GM10248 (cell line): ENCODE results near the gene CD101.

ENCODE experiments used
- CTCF ChIA-PET: fragments of 300-600 bp; sonication (Branson Sonifier 250); formaldehyde crosslinking; extraction: SDS; loops from one replicate; lab custom pipeline; 2021; ENCODE audit warnings: antibody characterized with exemption; lab: Yijun Ruan, JAX
- POLR2A ChIA-PET: fragments of 350-650 bp; sonication (Branson Sonifier 250); formaldehyde crosslinking; extraction: SDS; loops from one replicate; lab custom pipeline; 2020; ENCODE audit warnings: antibody characterized with exemption; lab: Yijun Ruan, JAX
- DNase-seq: peaks from one replicate; pipeline ENCODE4 v3.0.0; 2012; ENCODE audit errors: extremely low spot score
- TF ChIP-seq, protein P1 (sequence below): IDR thresholded peaks from 2 replicates; pipeline ENCODE4 v1.5.1; 2012; ENCODE audit warnings: mild to moderate bottlenecking, low read depth; ENCODE audit errors: extremely low read depth, missing control alignments, control extremely low read depth

The CD101 gene

DNA sequence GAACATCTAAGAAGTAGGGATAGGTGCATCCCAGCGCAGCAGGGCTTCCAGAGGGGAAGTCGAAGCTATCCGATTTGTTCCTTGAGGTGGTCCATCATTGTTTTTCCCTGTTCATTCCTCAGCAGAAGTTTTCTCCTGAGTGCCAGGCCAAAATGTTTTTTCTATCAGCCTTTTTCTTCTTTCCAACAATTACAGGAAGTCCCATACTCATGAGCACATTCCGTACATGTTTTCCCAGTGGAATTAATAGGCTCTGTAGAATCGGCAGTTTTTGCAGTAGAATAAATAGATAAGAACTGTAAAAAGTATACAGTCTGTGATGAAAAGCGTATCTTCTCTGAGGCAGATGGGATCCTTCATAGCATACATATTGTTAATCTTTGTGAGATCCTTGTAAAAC lies 24.8 kb downstream of the CD101 start:
- POLR2A ChIA-PET = no interaction called here
- TF ChIP-seq, protein P1, sequence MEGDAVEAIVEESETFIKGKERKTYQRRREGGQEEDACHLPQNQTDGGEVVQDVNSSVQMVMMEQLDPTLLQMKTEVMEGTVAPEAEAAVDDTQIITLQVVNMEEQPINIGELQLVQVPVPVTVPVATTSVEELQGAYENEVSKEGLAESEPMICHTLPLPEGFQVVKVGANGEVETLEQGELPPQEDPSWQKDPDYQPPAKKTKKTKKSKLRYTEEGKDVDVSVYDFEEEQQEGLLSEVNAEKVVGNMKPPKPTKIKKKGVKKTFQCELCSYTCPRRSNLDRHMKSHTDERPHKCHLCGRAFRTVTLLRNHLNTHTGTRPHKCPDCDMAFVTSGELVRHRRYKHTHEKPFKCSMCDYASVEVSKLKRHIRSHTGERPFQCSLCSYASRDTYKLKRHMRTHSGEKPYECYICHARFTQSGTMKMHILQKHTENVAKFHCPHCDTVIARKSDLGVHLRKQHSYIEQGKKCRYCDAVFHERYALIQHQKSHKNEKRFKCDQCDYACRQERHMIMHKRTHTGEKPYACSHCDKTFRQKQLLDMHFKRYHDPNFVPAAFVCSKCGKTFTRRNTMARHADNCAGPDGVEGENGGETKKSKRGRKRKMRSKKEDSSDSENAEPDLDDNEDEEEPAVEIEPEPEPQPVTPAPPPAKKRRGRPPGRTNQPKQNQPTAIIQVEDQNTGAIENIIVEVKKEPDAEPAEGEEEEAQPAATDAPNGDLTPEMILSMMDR = no peak
- no peak for DNase-seq
- CTCF ChIA-PET = interaction anchor here (1.3 kb wide), 1 partner anchor 16 kb away, joined by 3 read pairs; no protein-coding TSS in a partner anchor

DNA sequence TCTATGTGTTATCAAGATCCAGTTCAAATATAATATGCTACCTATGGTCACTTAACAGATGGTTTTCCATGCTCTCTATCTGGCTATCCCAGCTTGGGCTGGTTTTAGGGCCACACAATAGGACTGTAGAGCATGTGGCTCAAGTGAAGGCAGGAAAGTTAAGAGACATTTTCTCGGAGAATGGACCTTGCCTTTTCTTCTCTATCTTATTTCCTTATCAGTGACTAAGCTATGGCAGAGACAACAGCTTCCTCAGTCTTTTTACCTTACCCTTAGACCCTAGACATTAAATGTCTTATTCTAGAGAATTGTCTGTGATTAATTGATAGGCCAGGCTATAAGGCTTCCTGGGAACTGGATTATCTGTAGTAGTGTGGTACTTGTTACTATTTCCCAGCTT lies 28.1 kb downstream of the CD101 start:
- CTCF ChIA-PET = no interaction called here
- TF ChIP-seq, protein P1 = no peak
- POLR2A ChIA-PET = no interaction called here
- DNase-seq = no peak

DNA sequence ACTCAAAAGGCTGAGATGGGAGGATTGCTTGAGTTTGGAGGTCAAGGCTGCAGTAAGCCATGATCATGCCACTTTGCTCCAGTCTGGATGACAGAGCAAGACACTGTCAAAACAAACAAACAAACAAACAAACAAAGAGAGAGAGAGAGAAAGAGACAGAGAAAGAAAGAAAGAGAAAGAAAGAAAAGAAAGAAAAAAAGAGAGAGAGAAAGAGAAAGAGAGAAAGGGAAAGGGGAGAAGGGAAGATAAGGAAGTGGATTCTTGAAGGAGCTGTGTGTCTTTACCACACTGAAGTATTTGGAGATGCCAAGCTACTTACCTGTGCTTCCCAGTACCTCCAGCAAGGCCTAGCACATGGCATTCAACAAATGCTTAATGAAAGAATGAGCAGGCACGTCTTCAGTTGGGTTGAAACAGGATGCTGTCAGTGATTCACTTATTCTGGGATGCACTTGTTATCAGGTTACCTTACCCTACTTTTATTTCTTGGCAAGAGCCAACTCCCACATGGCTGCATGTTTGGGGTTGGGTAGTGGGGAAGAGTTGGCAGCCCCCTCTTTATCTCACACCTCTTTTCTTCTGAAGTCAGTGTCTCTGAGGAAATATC lies 28.8 kb downstream of the CD101 start:
- CTCF ChIA-PET = no interaction called here
- POLR2A ChIA-PET = no interaction called here
- TF ChIP-seq, protein P1 = no peak
- no peak for DNase-seq

DNA sequence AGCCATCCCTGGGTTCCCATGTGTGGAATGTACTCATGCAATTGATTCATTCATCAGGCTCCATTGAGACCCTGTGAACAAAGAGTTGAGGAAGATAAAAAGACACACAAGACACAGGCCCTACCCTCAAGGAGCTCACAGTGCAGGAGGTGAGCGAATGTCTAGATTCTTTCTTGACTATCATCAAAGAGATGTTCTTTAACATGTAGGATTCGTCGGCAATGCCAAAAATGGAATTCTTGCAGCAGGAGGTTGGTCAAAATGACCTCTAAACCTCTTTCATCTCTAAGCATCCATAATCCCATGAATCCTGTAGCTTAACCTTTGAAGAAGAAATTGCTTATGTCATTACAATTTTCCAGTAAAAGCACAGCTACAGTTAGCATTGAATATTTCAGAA lies 30.7 kb downstream of the CD101 start:
- ChIA-PET POLR2A (no interaction called here), CTCF (interaction anchor here (1.5 kb wide), 1 partner anchor 11 kb away, joined by 3 read pairs; no protein-coding TSS in a partner anchor)
- TF ChIP-seq, protein P1 = no peak
- DNase-seq = no peak

DNA sequence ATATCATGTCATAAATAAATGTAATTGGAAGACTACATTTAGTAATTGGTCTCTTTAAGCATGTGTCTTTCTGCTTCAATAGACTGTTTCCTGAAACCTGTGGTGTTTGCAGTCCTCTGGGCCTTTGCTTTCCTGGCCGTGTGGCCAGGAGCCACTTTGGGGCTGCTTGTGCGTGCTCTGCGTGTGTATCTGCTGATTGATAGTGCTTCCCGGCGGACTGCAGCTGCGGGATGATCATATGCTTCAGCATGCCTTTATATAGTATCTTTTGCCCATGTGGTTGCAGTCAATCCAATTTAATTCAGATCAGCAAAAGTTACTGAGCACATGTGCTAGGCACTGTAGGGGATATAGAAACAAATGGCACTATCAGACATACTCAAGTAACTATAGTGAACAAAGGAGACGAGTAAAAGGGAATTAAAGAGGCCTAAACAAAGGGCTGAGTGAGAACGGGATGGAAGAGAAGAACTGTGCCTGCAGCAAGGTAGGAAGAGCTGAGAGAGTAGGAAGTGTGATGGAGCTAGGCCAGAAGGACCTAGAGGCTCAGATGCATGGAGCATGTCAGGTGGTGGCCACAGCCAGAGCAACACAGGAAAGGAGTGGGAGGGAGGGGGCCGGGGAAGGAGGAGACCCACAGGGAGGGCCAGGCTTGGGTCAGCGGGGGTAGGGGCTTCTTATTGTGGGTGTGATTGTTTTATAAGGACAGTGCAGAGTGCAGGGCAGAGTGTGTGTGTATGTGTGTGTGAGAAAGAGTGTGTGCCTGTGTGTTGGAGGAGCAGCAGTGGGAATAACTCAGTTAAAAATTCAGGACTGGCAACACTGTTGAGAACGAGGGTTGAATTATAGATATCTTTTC lies 31.4 kb downstream of the CD101 start:
- ChIA-PET POLR2A (no interaction called here), CTCF (interaction anchor here (0.7 to 1.5 kb wide), 2 partner anchors 12 to 215 kb away, joined by 3 read pairs; no protein-coding TSS in a partner anchor)
- DNase-seq = no peak
- TF ChIP-seq, protein P1 = no peak

DNA sequence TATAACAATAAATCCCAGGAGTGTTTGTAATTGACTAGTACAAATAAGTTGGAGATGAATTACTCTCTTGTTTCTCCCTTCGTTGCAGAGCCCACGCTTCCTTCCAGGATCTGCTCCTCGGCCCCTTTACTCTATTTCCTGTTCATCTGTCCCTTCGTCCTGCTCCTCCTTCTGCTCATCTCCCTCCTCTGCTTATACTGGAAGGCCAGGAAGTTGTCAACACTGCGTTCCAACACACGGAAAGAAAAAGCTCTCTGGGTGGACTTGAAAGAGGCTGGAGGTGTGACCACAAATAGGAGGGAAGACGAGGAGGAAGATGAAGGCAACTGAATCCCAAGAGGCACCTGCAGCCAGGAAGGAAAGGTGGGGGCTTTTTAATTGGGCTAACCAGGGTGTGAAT lies 32.2 kb downstream of the CD101 start:
- CTCF ChIA-PET = no interaction called here
- DNase-seq = no peak
- POLR2A ChIA-PET = interaction anchor here (0.5 kb wide), 1 partner anchor 241 kb away, joined by 3 read pairs; no protein-coding TSS in a partner anchor
- TF ChIP-seq, protein P1 = no peak
